WTC11 (cell line): ENCODE results near the gene SCNN1A.

Experiments
- CREB1 ChIP-seq: sonication (generic); formaldehyde crosslinking; IDR thresholded peaks from 2 replicates; pipeline ENCODE4 v1.8.0; 2023; ENCODE audit warnings: mild to moderate bottlenecking, missing genetic modification reagents
- NFYB ChIP-seq: sonication (generic); formaldehyde crosslinking; conservative IDR thresholded peaks from 2 replicates; pipeline ENCODE4 v1.8.0; 2022; ENCODE audit warnings: low read depth, missing genetic modification reagents
- TF ChIP-seq, protein P1 (sequence below): sonication (generic); formaldehyde crosslinking; IDR thresholded peaks from 2 replicates; pipeline ENCODE4 v1.8.1; 2022; ENCODE audit warnings: low read depth, missing genetic modification reagents, borderline replicate concordance
- TF ChIP-seq, protein P2 (sequence below): fragments of 200-600 bp; IDR thresholded peaks from 2 replicates; pipeline ENCODE4 v1.8.0; 2022; ENCODE audit warnings: antibody characterized with exemption
- TF ChIP-seq, protein P3 (sequence below): sonication (generic); formaldehyde crosslinking; IDR thresholded peaks from 2 replicates; pipeline ENCODE4 v1.8.0; 2022; ENCODE audit warnings: mild to moderate bottlenecking, missing genetic modification reagents

DNA sequence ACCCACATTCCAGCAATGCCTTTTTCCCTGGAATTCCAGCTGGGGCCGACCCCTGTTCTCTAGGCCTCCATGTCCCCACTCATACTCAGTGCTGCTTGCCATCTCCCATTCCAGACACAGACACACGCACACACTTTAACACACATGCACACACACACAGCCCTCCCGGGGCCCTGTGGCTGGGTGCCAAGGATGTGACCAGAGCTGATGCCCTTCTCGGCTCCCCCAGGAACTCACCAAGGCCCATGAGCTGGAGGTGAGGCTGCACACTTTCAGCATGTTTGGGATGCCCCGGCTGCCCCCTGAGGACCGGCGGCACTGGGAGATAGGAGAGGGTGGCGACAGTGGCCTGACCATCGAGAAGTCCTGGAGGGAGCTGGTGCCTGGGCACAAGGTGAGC, 60.6 kb downstream of the SCNN1A start:
- TF ChIP-seq NFYB (CRISPR knock-in tag) (no peak), CREB1 (no peak)
- TF ChIP-seq, protein P1, sequence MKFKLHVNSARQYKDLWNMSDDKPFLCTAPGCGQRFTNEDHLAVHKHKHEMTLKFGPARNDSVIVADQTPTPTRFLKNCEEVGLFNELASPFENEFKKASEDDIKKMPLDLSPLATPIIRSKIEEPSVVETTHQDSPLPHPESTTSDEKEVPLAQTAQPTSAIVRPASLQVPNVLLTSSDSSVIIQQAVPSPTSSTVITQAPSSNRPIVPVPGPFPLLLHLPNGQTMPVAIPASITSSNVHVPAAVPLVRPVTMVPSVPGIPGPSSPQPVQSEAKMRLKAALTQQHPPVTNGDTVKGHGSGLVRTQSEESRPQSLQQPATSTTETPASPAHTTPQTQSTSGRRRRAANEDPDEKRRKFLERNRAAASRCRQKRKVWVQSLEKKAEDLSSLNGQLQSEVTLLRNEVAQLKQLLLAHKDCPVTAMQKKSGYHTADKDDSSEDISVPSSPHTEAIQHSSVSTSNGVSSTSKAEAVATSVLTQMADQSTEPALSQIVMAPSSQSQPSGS (CRISPR knock-in tag): no peak
- TF ChIP-seq, protein P2, sequence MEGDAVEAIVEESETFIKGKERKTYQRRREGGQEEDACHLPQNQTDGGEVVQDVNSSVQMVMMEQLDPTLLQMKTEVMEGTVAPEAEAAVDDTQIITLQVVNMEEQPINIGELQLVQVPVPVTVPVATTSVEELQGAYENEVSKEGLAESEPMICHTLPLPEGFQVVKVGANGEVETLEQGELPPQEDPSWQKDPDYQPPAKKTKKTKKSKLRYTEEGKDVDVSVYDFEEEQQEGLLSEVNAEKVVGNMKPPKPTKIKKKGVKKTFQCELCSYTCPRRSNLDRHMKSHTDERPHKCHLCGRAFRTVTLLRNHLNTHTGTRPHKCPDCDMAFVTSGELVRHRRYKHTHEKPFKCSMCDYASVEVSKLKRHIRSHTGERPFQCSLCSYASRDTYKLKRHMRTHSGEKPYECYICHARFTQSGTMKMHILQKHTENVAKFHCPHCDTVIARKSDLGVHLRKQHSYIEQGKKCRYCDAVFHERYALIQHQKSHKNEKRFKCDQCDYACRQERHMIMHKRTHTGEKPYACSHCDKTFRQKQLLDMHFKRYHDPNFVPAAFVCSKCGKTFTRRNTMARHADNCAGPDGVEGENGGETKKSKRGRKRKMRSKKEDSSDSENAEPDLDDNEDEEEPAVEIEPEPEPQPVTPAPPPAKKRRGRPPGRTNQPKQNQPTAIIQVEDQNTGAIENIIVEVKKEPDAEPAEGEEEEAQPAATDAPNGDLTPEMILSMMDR: no peak
- TF ChIP-seq, protein P3, sequence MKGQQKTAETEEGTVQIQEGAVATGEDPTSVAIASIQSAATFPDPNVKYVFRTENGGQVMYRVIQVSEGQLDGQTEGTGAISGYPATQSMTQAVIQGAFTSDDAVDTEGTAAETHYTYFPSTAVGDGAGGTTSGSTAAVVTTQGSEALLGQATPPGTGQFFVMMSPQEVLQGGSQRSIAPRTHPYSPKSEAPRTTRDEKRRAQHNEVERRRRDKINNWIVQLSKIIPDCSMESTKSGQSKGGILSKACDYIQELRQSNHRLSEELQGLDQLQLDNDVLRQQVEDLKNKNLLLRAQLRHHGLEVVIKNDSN: no peak
